Measurements from ENCODE around the gene ZNF526.
"Not testable (repeated sequence)": the region's sequence is repeated elsewhere in the genome, so short reads cannot be mapped to it uniquely, and the experiment has no call there.

The ZNF526 gene

DNA sequence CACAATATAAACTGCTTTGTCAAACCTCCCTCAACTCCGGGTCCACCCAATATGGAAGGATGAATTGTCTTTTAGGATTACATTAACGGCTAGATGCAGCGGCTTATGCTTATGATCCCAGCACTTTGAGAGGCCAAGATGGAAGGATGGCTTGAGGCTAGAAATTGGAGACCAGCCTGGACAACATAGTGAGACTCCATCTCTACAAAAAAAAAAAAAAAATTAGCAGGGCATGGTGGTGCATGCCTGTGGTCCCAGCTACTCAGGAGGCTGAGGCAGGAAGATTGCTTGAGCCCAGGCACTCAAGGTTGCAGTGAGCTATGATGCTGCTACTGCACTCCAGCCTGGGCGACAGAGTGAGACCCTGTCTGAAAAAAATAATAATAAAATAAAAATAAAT, 46.0 kb downstream of the ZNF526 start:
- not testable (repeated sequence) for DNase-seq (ENCODE audit: low read depth in 2 of 2)

DNA sequence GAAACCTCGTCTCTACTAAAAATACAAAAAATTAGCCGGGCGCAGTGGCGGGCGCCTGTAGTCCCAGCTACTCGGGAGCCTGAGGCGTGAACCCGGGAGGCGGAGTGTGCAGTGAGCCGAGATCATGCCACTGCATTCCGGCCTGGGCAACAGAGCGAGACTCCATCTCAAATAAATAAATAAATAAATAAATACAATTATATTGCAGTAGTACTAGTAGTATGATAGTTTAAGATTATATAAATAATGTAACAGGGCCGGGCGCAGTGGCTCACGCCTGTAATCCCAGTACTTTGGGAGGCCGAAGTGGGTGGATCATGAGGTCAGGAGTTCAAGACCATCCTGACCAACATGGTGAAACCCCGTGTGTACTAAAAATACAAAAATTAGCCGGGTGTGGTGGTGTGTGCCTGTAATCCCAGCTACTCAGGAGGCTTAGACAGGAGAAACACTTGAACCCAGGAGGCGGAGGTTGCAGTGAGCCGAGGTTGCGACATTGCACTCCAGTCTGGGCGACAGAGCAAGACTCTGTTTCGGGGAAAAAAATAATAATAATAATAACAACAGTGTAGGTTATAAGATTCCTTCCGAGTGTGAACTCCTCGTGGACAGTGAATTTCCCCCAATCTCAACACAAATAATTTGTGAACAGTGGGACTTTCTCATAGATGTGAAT, 47.0 kb downstream of the ZNF526 start:
- not testable (repeated sequence) for DNase-seq (ENCODE audit: low read depth in 2 of 2)

DNA sequence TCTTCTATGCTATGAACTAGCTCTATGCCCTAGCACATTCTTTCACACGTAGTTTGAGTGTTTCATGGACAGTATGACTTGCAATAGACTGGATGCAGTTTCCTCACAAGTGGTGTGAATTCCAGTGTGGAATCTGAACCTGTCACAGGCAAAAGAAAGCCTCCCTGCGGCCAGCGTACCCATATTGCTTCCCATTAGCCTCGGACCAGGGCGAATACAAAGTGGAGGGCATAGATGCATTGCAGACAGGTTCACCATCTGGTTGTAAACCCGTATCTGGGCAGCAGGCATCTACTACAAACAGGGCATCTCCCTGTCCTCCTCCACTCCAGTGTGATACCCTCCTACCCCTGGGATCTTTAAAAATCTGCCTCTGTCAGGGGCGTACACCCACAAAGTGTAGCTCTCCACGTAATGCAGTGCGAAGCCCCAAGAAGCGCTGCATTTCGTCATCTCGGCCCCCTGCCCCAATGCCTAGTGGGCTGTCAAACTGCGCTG, 47.6 kb downstream of the ZNF526 start:
- DNase-seq (ENCODE audit: low read depth in 2 of 2) = no peak

DNA sequence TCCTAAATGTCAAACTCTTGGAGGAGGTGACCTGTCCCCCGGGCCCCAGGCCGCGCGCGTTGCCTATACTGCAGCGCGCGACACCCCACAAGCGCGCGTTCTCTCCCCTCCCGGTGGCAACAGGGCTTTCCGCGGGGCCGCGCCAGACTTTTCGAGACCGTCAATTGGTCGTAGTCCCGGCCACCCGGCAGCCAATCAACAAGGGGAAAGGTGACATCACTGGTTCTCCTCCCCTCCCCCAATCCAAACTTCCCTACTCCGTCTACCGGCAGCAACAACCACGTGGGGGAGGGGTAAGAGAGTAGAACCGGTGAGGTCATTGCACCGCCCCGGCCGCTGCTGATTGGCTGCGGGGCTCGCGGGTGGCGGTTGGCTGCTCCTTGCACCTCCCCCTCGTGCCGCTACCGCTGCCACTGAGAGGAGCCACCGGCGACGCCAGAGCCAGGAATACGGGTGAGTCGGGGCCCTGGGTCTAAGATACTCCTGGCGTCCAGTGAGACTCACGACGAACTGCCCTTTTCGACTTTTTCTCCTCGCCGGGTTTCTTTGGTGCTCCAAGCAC, 48.1 kb downstream of the ZNF526 start:
- DNase-seq (ENCODE audit: low read depth in 2 of 2) = peak; percentile 94 to 98

DNA sequence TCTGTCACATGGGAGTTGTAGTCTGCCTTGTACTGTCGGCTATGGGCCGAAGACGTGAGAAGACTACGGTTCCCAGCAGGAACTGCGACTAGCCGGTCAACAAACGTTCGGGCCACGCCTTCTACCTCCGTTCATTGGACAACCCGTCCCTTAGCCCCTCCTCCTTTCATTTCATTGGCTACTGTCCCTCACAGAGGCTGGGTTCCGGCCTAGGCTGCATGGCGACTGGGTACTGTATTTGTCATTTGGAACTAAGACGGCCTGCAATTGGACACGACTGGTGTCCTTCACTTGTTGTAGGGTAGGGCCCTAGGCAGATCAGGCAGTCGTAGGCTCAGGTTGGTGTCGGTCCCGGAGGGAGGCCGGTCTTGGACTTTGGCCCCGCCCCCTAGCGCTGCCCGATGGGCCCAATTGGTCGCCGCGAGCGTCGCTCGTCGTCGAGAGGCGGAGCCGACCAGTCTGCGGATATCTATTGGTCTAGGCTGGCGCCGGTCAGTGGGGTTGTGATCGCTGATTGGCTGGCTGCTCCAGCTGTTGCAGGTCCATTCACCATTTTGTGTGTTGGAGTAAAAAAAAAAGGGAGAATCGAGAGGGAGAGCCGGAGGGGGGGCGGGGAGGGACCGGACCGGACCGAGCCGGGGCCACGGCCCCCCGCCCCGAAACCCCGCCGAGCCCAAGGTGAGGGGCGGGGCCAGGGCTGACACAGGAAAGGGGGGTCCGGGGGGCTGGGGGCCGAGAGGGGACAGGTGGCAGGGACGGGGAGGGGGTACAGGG, 48.8 kb downstream of the ZNF526 start, which contains the start of gene CIC:
TSS of gene CIC (plus strand) at position 549 of the 774 bp plus-strand sequence. CDS start 2,532 bp downstream, outside the sequence.
- DNase-seq (ENCODE audit: low read depth in 2 of 2) = peak; percentile 97 to 99

DNA sequence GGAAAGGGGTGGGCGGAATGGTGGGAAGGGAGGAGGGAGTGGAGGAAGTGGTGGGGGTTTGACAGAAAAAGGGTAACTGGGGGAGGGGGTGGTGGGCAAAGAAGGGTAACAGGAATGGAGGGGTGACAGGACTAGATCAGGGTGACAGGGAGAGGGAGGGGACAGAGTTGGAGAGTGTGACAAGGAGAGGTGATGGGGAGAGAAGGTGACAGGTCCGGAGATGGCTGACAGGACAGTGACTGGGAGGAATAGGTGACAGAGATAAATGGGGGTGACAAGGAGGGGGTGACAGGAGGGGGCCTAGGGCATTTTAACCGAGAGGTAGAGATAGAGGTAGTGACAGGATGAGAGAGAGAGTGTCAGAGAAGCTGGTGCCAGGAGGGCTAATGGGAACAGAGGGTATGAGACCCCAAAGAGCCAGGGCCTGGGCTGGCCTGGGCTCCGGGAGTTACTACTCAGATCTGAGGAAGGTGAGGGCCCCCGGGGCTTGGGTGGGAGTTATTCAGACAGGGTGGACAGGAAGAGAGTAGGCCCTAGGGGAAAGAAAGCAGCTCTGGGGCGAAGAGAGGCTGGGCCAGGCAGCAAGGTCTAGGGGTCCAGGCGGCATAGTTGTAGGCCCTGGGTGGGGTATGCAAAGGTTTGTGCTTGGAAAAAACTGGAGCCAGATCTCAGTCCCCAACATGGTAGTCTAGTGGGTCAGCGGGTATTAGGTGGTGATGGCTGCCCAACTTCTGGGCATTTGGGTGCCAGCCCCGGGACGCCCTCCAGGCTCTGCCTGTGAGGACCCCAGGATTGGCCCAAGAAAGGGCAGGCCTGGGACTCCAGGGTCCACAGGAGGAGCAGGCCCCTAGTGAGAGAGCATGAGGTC, 49.6 kb downstream of the ZNF526 start:
- DNase-seq (ENCODE audit: low read depth in 2 of 2) = no peak

DNA sequence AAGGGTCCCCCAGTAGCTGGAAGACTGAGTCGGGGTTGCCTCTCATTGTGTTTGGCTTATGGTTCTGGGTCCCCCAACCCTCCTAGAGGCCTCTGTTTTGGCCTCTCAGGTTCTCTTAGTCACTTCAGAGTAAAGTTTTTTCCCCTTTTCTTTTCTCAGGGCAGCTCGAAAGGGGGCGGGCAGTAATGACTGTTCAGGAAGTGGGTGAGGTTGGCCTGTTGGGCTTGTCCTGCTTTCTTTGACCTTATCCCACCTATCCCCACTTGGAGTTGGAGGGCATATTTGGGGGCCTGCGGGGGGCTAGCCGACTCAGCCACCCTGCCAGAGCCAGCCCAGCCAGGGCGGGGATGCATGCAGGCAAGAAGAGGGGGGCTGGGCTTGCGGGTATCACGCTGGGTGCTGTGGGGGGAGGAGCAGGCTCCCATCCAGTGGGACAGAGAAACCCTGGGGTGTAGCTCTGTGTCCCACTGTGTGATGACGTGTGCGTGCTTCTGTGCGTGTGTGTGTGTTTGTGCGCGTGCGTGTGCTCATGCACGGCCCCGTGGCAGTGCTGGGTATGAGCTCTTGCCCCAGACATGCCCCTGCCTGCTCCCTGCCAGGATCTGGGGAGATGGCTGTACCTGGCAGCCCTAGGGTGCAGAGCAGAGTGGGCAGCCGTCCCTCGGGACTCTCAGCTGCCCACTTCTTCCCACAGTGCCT, 50.4 kb downstream of the ZNF526 start:
- DNase-seq (ENCODE audit: low read depth in 2 of 2) = peak; percentile 54 to 55

DNA sequence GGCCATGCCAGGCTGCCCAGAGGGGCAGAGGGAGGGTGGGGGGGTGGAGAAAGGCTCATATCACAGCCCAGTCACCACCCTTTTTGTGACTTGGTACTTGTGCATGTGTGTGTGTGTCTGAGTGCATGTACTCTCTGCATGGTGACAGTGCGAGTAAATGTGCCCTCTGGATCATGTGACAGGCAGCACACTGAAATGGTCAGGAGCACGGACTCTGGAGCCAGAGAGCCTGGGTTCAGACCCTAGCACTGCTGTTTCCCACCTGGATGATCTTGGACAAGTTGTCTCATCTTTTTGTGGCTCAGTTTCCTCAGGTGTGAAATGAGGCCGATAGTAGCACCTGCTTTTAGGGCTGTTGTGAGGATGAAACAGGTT, 50.9 kb downstream of the ZNF526 start:
- no peak for DNase-seq (ENCODE audit: low read depth in 2 of 2)

DNA sequence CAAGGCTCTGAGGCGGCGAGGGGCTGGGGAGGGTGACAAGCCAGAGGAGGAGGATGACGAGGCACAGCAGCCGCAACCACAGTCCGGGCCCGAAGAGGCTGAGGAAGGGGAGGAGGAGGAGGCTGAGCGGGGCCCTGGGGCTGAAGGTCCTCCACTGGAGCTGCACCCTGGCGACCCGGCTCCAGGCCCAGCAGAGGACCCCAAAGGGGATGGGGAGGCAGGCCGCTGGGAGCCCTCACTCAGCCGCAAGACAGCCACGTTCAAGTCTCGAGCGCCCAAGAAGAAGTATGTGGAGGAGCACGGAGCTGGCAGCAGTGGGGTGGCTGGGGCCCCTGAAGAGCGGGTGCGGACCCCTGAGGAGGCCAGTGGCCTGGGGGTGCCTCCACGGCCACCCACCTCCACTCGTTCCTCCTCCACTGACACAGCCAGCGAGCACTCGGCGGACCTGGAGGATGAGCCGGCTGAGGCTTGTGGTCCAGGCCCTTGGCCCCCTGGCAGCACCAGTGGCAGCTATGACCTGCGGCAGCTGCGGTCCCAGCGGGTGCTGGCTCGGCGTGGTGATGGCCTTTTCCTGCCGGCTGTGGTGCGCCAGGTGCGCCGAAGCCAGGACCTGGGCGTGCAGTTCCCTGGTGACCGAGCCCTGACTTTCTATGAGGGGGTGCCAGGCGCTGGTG, 51.9 kb downstream of the ZNF526 start:
- no peak for DNase-seq (ENCODE audit: low read depth in 2 of 2)

DNA sequence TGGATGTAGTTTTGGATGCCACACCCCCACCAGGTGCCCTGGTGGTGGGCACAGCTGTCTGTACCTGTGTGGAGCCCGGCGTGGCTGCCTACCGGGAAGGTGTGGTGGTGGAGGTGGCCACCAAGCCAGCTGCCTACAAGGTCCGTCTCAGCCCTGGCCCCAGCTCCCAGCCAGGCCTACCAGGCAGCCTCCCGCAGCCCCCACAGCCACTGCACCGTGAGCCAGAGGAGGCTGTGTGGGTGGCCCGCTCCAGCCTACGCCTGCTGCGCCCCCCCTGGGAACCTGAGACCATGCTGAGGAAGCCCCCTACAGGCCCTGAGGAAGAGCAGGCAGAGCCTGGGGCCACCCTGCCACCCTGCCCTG, 52.4 kb downstream of the ZNF526 start:
- no peak for DNase-seq (ENCODE audit: low read depth in 2 of 2)

DNA sequence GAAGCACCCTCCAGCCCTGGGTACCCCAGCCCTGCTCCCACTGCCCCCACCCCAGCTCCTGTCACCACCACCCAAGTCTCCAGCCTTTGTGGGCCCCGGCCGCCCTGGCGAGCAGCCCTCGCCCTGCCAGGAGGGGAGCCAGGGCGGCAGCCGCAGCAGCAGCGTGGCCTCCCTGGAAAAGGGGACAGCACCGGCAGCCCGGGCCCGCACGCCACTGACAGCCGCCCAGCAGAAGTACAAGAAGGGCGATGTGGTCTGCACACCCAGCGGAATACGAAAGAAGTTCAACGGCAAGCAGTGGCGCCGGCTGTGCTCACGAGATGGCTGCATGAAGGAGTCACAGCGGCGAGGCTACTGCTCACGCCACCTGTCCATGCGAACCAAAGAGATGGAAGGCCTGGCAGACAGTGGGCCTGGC, 52.9 kb downstream of the ZNF526 start:
- DNase-seq (ENCODE audit: low read depth in 2 of 2) = no peak

DNA sequence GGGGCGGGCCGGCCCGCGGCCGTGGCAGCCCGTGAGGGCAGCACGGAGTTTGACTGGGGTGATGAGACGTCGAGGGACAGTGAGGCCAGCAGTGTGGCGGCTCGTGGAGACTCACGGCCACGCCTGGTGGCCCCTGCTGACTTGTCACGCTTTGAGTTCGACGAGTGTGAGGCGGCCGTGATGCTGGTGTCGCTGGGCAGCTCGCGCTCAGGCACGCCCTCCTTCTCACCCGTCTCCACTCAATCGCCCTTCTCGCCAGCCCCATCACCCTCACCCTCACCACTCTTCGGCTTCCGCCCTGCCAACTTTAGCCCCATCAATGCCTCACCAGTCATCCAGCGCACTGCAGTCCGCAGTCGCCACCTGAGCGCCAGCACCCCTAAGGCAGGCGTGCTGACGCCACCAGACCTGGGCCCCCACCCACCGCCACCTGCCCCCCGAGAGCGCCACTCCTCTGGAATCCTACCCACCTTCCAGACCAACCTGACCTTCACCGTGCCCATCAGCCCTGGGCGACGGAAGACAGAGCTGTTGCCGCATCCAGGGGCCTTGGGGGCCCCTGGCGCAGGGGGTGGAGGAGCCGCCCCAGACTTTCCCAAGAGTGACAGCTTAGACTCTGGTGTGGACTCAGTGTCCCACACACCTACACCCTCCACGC, 53.4 kb downstream of the ZNF526 start:
- no peak for DNase-seq (ENCODE audit: low read depth in 2 of 2)

DNA sequence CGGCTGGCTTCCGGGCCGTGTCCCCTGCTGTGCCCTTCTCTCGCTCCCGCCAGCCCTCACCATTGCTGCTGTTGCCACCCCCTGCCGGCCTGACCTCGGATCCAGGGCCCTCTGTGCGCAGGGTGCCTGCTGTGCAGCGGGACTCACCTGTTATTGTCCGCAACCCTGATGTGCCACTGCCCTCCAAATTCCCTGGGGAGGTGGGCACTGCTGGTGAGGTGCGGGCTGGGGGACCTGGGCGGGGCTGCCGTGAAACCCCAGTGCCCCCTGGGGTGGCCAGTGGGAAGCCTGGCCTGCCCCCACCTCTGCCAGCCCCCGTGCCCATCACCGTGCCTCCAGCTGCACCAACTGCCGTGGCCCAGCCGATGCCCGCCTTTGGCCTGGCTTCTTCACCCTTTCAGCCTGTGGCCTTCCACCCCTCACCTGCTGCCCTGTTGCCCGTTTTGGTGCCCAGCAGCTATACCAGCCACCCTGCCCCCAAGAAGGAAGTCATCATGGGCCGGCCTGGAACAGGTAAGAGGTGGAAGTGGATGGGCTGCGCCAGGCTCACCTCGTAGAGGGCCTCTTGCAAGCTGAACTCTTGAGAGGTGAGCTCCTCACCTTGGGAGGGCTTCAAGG, 54.1 kb downstream of the ZNF526 start:
- DNase-seq (ENCODE audit: low read depth in 2 of 2) = no peak

DNA sequence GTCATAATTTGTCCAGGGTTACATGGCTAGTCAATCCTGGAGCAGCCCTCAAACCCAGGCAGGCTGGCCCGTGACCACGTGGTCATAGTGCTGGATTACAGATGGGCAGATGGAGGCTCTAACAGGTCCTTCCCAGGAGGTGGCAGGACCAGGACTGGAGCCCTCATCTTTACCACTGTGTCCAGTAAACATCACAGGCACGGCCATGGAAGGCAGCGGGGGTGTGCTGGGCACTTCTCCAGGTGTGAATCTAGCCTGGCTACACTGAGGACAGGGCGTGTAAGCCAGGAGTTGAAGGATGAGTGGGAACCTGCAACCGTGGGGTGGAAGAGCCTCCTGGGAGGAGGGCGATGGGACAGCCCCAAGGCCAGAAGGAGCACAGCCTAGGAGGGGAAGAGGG, 55.0 kb downstream of the ZNF526 start:
- DNase-seq (ENCODE audit: low read depth in 2 of 2) = no peak

DNA sequence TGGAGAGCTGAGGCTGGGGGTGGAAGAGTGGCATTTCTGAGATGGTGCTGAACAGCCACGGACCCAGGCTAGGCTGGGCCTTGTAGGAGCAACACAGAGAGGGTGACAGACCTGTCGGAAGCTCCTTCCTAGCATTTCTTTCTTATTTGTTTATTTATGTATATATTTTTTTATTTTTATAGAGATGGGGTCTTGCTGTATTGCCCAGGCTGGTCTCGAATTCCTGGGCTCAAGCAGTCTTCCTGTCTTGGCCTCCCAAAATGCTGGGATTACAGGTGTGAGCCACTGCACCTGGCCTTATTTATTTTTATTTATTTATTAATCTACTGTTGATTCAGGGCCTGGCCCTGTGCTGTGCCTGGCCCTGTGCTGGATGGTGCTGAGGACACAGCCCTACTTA, 55.4 kb downstream of the ZNF526 start:
- DNase-seq (ENCODE audit: low read depth in 2 of 2) = no peak

DNA sequence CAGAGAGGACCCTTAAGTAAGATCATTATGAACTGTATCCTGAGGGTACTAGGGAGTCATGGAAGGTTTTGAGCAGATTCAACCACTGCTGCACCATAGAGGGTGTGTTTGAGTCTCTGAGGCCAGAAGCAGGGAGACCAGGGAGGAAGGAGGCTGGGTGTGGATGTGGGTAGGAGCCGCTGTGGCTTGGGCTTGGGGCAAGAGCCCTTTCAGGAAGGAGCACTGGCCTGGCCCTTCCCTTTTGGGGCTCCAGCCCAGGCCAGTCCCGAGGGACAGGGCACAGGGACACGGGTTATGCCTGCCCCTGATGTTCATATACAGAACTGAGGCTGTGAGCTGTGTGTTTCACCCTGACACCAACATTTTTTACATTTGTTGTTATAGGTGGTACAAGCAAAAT, 56.2 kb downstream of the ZNF526 start:
- DNase-seq (ENCODE audit: low read depth in 2 of 2) = no peak

DNA sequence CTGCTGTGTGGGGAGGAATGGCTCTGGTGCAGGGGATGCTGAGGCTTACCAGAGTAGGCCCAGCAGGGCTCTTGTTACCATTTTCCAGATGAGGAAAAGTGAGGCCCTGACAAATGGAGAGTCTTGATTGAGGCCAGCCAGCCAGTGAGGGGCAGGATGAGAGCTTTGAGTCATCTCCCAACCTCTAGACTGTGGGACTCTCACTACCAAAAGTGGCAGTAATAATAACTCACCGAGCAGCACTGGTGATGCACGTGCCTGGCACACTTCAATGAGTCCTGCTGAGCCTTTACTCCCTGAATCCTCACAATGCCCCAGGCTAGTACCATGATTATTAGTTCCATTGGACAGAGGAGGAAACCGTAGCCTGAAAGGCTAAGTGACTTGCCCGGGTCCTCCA, 56.7 kb downstream of the ZNF526 start:
- no peak for DNase-seq (ENCODE audit: low read depth in 2 of 2)

All from activated CD4-positive, alpha-beta T cell treated with anti-CD3 and anti-CD28 coated beads for 24 hours (primary cell).